Lower lobe of right lung (tissue), 2 donors: ENCODE results near the gene PCDHB2. TPM values are rescaled to one million over a fixed set of nuclear protein-coding genes. Genes with fewer than 3 reads are reported as not detected.
A peak's percentile ranks its signal among the peaks of the same experiment; 100 is the strongest.

Source experiments
- ATAC-seq, 2 donors: fragments of 200-7000 bp; cut with Tn5 transposase; one replicate each; pipeline ENCODE4 v1.9.1; 2020 to 2022; ENCODE audit warnings: mild to moderate bottlenecking in 2 of 2, moderate library complexity in 2 of 2
- DNase-seq: peaks from one replicate; pipeline ENCODE4 v3.0.0-alpha.2; 2020
- H3K27ac ChIP-seq: fragments of 200-600 bp; one replicate; pipeline ENCODE4 v1.8.0; 2022
- H3K27me3 ChIP-seq: fragments of 200-600 bp; one replicate; pipeline ENCODE4 v1.8.0; 2022; ENCODE audit warnings: low read depth
- H3K36me3 ChIP-seq: fragments of 200-600 bp; one replicate; pipeline ENCODE4 v1.8.0; 2022; ENCODE audit warnings: mild to moderate bottlenecking
- H3K4me1 ChIP-seq: fragments of 200-600 bp; one replicate; pipeline ENCODE4 v1.8.0; 2022
- H3K4me3 ChIP-seq: fragments of 200-600 bp; one replicate; pipeline ENCODE4 v1.8.0; 2022; ENCODE audit warnings: mild to moderate bottlenecking
- H3K9me3 ChIP-seq: fragments of 200-600 bp; one replicate; pipeline ENCODE4 v1.8.0; 2022
- CTCF ChIP-seq: fragments of 200-600 bp; IDR thresholded peaks from one replicate; pipeline ENCODE4 v1.8.0; 2022; ENCODE audit warnings: antibody characterized with exemption, mild to moderate bottlenecking
- intact Hi-C: fragments of 100-400 bp; cut with DNase I; formaldehyde crosslinking; loops from one replicate; pipeline ENCODE4 v1.11.0; 2022
- long read RNA-seq: library from polyadenylated mRNA; unstranded; transcript quantifications from one replicate; pipeline ENCODE4 v2.0.0, GENCODE V29; 2021
- total RNA-seq: library from RNA; stranded (reverse); fragmentation: NEBNext Ultra II Directional; extraction: Animal tissue kit (Norgen Biotek cat#: 25700); gene quantifications from one replicate; pipeline ENCODE4 v1.2.1, GENCODE V29; 2021
- donor health status: DM: no; HTN: yes; CAD: no; lungs with severe emphysema.

The PCDHB2 gene
- 5.6 TPM for total RNA-seq
- long read RNA-seq, full-length matches to known transcripts: 2 of 2 reads
- long read RNA-seq, partial matches to known transcripts: 0 of 2 reads
- long read RNA-seq, other reads (novel, unspliced or antisense): 0 of 2 reads

- Histone ChIP-seq H3K27me3 (peaks cover 10% of the 10 kb centered on the region), H3K4me3 (peak within 1 kb of the TSS; percentile 48), H3K9me3 (peaks cover 35% of the 10 kb centered on the region), H3K4me1 (no peaks in the 10 kb centered on the region), H3K36me3 (no peaks in the 10 kb centered on the region), H3K27ac (peak within 1 kb of the TSS; percentile 8)
- peak; percentile 36 for TF ChIP-seq CTCF
- DNase-seq (no peak), ATAC-seq (peak; percentile 39 to 46)
- intact Hi-C loops: no loop called here
Measured at GRCh38 chr5:141094481-141095262, at the start of gene PCDHB2. PCDHB2 (plus strand) TSS chr5:141094615; CDS start chr5:141094791, 176 bp downstream.

GRCh38 chr5:141050622-141051520 is 43.5 kb upstream of the PCDHB2 start, which contains the start of gene PCDHB1:
PCDHB1 (plus strand) TSS chr5:141051374; CDS start chr5:141051471, 97 bp downstream.
- intact Hi-C loops: no loop called here
- no peaks in the 10 kb centered on the region for H3K36me3 ChIP-seq
- no peaks in the 10 kb centered on the region for H3K9me3 ChIP-seq
- H3K27me3 ChIP-seq: peaks cover 6% of the 10 kb centered on the region
- DNase-seq (no peak), ATAC-seq (peak; percentile 41 to 71)
- no peaks in the 10 kb centered on the region for H3K4me1 ChIP-seq
- peak within 1 kb of the TSS; percentile 54 for H3K4me3 ChIP-seq
- no peak within 1 kb of the TSS for H3K27ac ChIP-seq
- no peak for TF ChIP-seq CTCF

GRCh38 chr5:141051521-141051866 is 42.9 kb upstream of the PCDHB2 start:
- H3K36me3 ChIP-seq: no peaks in the 10 kb centered on the region
- TF ChIP-seq CTCF: no peak
- peak; percentile 43 to 46 for ATAC-seq
- no peaks in the 10 kb centered on the region for H3K4me1 ChIP-seq
- DNase-seq: no peak
- H3K4me3 ChIP-seq: peak overlapping the region; percentile 54
- H3K27me3 ChIP-seq: peaks cover 6% of the 10 kb centered on the region
- intact Hi-C loops: no loop called here
- H3K27ac ChIP-seq: no peak overlapping the region
- no peaks in the 10 kb centered on the region for H3K9me3 ChIP-seq

GRCh38 chr5:141077826-141078225 is 16.6 kb upstream of the PCDHB2 start:
- Histone ChIP-seq H3K4me1 (no peaks in the 10 kb centered on the region), H3K27me3 (peaks cover 31% of the 10 kb centered on the region), H3K4me3 (no peak overlapping the region), H3K9me3 (peaks cover 4% of the 10 kb centered on the region), H3K27ac (no peak overlapping the region), H3K36me3 (no peaks in the 10 kb centered on the region)
- intact Hi-C loops: no loop called here
- DNase-seq (no peak), ATAC-seq (no peak)
- TF ChIP-seq CTCF: no peak

- no peaks in the 10 kb centered on the region for H3K36me3 ChIP-seq
- no peak for TF ChIP-seq CTCF
- H3K4me1 ChIP-seq: no peaks in the 10 kb centered on the region
- peaks cover 4% of the 10 kb centered on the region for H3K9me3 ChIP-seq
- no peak overlapping the region for H3K4me3 ChIP-seq
- no peak overlapping the region for H3K27ac ChIP-seq
- ATAC-seq: no peak
- DNase-seq: no peak
- intact Hi-C loops: no loop called here
- H3K27me3 ChIP-seq: peaks cover 25% of the 10 kb centered on the region
Measured at GRCh38 chr5:141082228-141082627, 12.2 kb upstream of the PCDHB2 start.
